Measurements from ENCODE around the gene COL6A2.

DNA sequence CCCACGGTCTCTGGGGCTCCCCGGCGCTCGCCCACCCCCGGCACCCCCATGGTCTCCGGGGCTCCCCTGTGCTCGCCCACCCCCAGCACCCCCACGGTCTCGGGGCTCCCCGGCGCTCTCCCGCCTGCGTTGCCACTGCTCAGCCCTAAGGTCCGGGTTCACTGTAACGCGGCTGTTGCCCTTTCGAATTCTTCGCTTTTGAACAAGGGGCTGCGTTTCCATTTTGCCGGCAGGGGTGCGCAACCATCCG, 62.7 kb downstream of the COL6A2 start:
- TF ChIP-seq ZNF274 (IDR thresholded peaks at IDR 0.05; ENCODE audit: insufficient read depth, insufficient read length) (no peak), GABPA (IDR thresholded peaks at IDR 0.05; ENCODE audit: low read depth) (no peak), NFYB (IDR thresholded peaks at IDR 0.05; ENCODE audit: insufficient read depth, low read depth, low read length) (no peak), POLR2AphosphoS5 (IDR thresholded peaks at IDR 0.05; ENCODE audit: low read length) (no peak), SREBF1 (IDR thresholded peaks at IDR 0.05; ENCODE audit: low read length) (no peak), CHD1 (IDR thresholded peaks at IDR 0.05; ENCODE audit: low read depth, low read length) (no peak), NR2C1 (IDR thresholded peaks at IDR 0.05) (no peak), SP1 (IDR thresholded peaks at IDR 0.05; ENCODE audit: low read depth, low read length) (no peak), RAD51 (IDR thresholded peaks at IDR 0.05) (no peak), IKZF1 (conservative IDR thresholded peaks at IDR 0.05) (no peak), EP300 (IDR thresholded peaks at IDR 0.05; ENCODE audit: borderline replicate concordance in 1 of 2, control insufficient read depth in 1 of 2, low read depth in 2 of 2, low read length in 2 of 2) (no peak)
- TF ChIP-seq, protein P1, sequence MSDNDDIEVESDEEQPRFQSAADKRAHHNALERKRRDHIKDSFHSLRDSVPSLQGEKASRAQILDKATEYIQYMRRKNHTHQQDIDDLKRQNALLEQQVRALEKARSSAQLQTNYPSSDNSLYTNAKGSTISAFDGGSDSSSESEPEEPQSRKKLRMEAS (IDR thresholded peaks at IDR 0.05; ENCODE audit: low read depth, low read length) = no peak
